H1 (cell line): ENCODE data around the gene ARMC3. TPM values are rescaled to one million over a fixed set of nuclear protein-coding genes. Genes with fewer than 3 reads are reported as not detected.
A peak's percentile ranks its signal among the peaks of the same experiment; 100 is the strongest.

Source experiments
- CTCF ChIA-PET: fragments of 300-600 bp; sonication (Branson Sonifier 250); formaldehyde crosslinking; loops from one replicate; lab custom pipeline; 2021; ENCODE audit not compliant: partially characterized antibody; lab: Charles Lee
- POLR2A ChIA-PET: fragments of 300-600 bp; sonication (Branson Sonifier 250); formaldehyde crosslinking; loops from one replicate; lab custom pipeline; 2021; ENCODE audit warnings: inconsistent platforms; ENCODE audit not compliant: partially characterized antibody; lab: Charles Lee
- DNase-seq, 2 experiments: peaks; one replicate each; pipeline versions ENCODE4 v3.0.0 to v3.0.0-alpha.2; 2010 to 2022; ENCODE audit warnings: low spot score in 2 of 2, low read depth in 1 of 2, mixed read lengths in 1 of 2
- FAIRE-seq: peaks from 2 replicates; lab custom pipeline; 2011; peaks lifted over from hg19 to GRCh38; lab: Jason Lieb, UNC
- H2AFZ ChIP-seq: 2 replicates; pipeline ENCODE4 v1.8.1; 2012; ENCODE audit warnings: low read length, inconsistent platforms
- H2AK5ac ChIP-seq: 2 replicates; pipeline ENCODE4 v1.6.1; 2013; ENCODE audit warnings: low read depth, low read length
- H2BK120ac ChIP-seq: replicated peaks from 2 replicates; pipeline ENCODE3; 2013; ENCODE audit warnings: low read depth, low read length, inconsistent platforms
- H2BK12ac ChIP-seq: 2 replicates; pipeline ENCODE4 v1.6.1; 2013; ENCODE audit warnings: low read depth, low read length
- H2BK15ac ChIP-seq: 2 replicates; pipeline ENCODE4 v1.6.1; 2013; ENCODE audit warnings: low read length
- H2BK20ac ChIP-seq: 2 replicates; pipeline ENCODE4 v1.6.1; 2013; ENCODE audit warnings: low read length
- H2BK5ac ChIP-seq: 2 replicates; pipeline ENCODE4 v1.6.1; 2013; ENCODE audit warnings: low read depth, low read length
- H3K14ac ChIP-seq: 2 replicates; pipeline ENCODE4 v1.6.1; 2013; ENCODE audit warnings: inconsistent platforms; ENCODE audit not compliant: insufficient read length
- H3K18ac ChIP-seq: 2 replicates; pipeline ENCODE4 v1.6.1; 2013; ENCODE audit warnings: low read length; ENCODE audit errors: extremely low read depth
- H3K23ac ChIP-seq: 2 replicates; pipeline ENCODE4 v1.6.1; 2013; ENCODE audit warnings: inconsistent platforms; ENCODE audit not compliant: insufficient read length
- H3K23me2 ChIP-seq: 2 replicates; pipeline ENCODE4 v1.6.1; 2013; ENCODE audit warnings: low read depth, low read length
- H3K27ac ChIP-seq: 2 replicates; pipeline ENCODE4 v1.6.1; 2011; ENCODE audit warnings: low read depth, low read length, inconsistent platforms
- H3K27me3 ChIP-seq, 4 experiments: replicated peaks in 1 of 4; 1 replicate in 1 of 4; 2 replicates in 3 of 4; pipeline versions ENCODE4 v1.6.1 to v1.8.1; 2011 to 2013; ENCODE audit warnings: low read length in 3 of 4, mild to moderate bottlenecking in 3 of 4, inconsistent platforms in 2 of 4, mixed read lengths in 2 of 4, moderate library complexity in 1 of 4; ENCODE audit not compliant: control insufficient read depth in 3 of 4, insufficient read depth in 3 of 4; ENCODE audit errors: extremely low read depth in 1 of 4
- H3K36me3 ChIP-seq, 4 experiments: 2 replicates each; pipeline versions ENCODE4 v1.6.1 to v1.8.1; 2011 to 2013; ENCODE audit warnings: mild to moderate bottlenecking in 4 of 4, low read length in 3 of 4, moderate library complexity in 2 of 4, control low read depth in 1 of 4, inconsistent platforms in 1 of 4; ENCODE audit not compliant: insufficient read depth in 4 of 4, control insufficient read depth in 2 of 4
- H3K4ac ChIP-seq: replicated peaks from 2 replicates; pipeline ENCODE3; 2013; ENCODE audit warnings: low read length, low read depth, mixed read lengths, inconsistent platforms; ENCODE audit not compliant: insufficient read length
- H3K4me1 ChIP-seq, 4 experiments: replicated peaks in 1 of 4; 1 replicate in 1 of 4; 2 replicates in 3 of 4; pipeline versions ENCODE4 v1.6.1 to v1.8.1; 2011 to 2013; ENCODE audit warnings: low read length in 3 of 4, inconsistent platforms in 2 of 4, mixed read lengths in 1 of 4; ENCODE audit not compliant: insufficient read depth in 4 of 4, control insufficient read depth in 3 of 4
- H3K4me2 ChIP-seq, 2 experiments: 2 replicates each; pipeline versions ENCODE4 v1.6.1 to v1.8.1; 2011 to 2013; ENCODE audit warnings: low read depth in 2 of 2, low read length in 2 of 2, control low read depth in 1 of 2, inconsistent platforms in 1 of 2, mild to moderate bottlenecking in 1 of 2; ENCODE audit not compliant: insufficient read depth in 1 of 2
- H3K4me3 ChIP-seq, 4 experiments: fragments of 200-600, 300-600 bp in 1 of 4; sonication (generic), shearing (Covaris generic), sonication (Bioruptor Twin) in 1 of 4; 2 replicates each; pipeline versions ENCODE4 v1.5.1 to v1.8.1; 2011 to 2016; ENCODE audit warnings: low read length in 4 of 4, low read depth in 3 of 4, control low read depth in 2 of 4, inconsistent platforms in 2 of 4, mild to moderate bottlenecking in 2 of 4, mixed read lengths in 1 of 4, moderate library complexity in 1 of 4; ENCODE audit not compliant: insufficient read depth in 2 of 4; ENCODE audit errors: extremely low read depth in 1 of 4
- H3K56ac ChIP-seq: replicated peaks from 2 replicates; pipeline ENCODE3; 2013; ENCODE audit warnings: low read depth, mild to moderate bottlenecking, mixed read lengths, low read length, inconsistent platforms; ENCODE audit not compliant: insufficient read length
- H3K79me1 ChIP-seq: 2 replicates; pipeline ENCODE4 v1.6.1; 2013; ENCODE audit warnings: low read depth, low read length, control low read depth
- H3K79me2 ChIP-seq, 2 experiments: 2 replicates each; pipeline versions ENCODE4 v1.6.1 to v1.8.1; 2012 to 2013; ENCODE audit warnings: low read length in 2 of 2, mild to moderate bottlenecking in 2 of 2, inconsistent platforms in 1 of 2; ENCODE audit not compliant: insufficient read depth in 2 of 2, control insufficient read depth in 1 of 2
- H3K9ac ChIP-seq, 4 experiments: replicated peaks in 1 of 4; 1 replicate in 1 of 4; 2 replicates in 3 of 4; pipeline versions ENCODE4 v1.6.1 to v1.8.1; 2011 to 2013; ENCODE audit warnings: low read depth in 3 of 4, low read length in 3 of 4, control low read depth in 2 of 4, mild to moderate bottlenecking in 2 of 4, moderate library complexity in 2 of 4, inconsistent platforms in 1 of 4; ENCODE audit errors: extremely low read depth in 1 of 4
- H3K9me3 ChIP-seq, 2 experiments: 2 replicates each; pipeline versions ENCODE4 v1.6.1 to v1.8.1; 2012 to 2013; ENCODE audit warnings: mild to moderate bottlenecking in 2 of 2, moderate library complexity in 2 of 2, control low read depth in 1 of 2, inconsistent platforms in 1 of 2, low read depth in 1 of 2, low read length in 1 of 2, mixed read lengths in 1 of 2; ENCODE audit not compliant: insufficient read depth in 2 of 2
- H4K20me1 ChIP-seq, 2 experiments: replicated peaks in 1 of 2; 2 replicates each; pipeline versions ENCODE3 to v1.8.1; 2011 to 2013; ENCODE audit warnings: inconsistent platforms in 2 of 2, low read length in 2 of 2, mild to moderate bottlenecking in 1 of 2; ENCODE audit not compliant: insufficient read depth in 2 of 2, control insufficient read depth in 1 of 2
- H4K5ac ChIP-seq: 2 replicates; pipeline ENCODE4 v1.6.1; 2013; ENCODE audit warnings: low read length, low read depth, mixed read lengths, inconsistent platforms; ENCODE audit not compliant: insufficient read length
- H4K8ac ChIP-seq: 2 replicates; pipeline ENCODE4 v1.8.0; 2013; ENCODE audit warnings: mild to moderate bottlenecking, moderate library complexity, low read length, inconsistent platforms; ENCODE audit not compliant: insufficient read depth; ENCODE audit errors: extremely low read depth
- H4K91ac ChIP-seq: replicated peaks from 2 replicates; pipeline ENCODE3; 2013; ENCODE audit warnings: low read length, mixed read lengths, inconsistent platforms; ENCODE audit not compliant: insufficient read length
- EGR1 ChIP-seq: IDR thresholded peaks from 2 replicates; pipeline ENCODE4 v1.6.1; 2011; ENCODE audit warnings: low read depth, low read length, borderline replicate concordance
- WGBS, 2 experiments: shearing (Covaris generic) in 1 of 2; methylation state at CpG; one replicate each; pipeline versions ENCODE4 v1.1.6 to v1.1.7; 2013 to 2015; ENCODE audit warnings: low lambda C conversion rate in 2 of 2, mixed read lengths in 2 of 2, inconsistent platforms in 1 of 2, low coverage in 1 of 2, missing lambda C conversion rate in 1 of 2; ENCODE audit not compliant: insufficient replicate concordance in 2 of 2, insufficient coverage in 1 of 2, insufficient read length in 1 of 2; ENCODE audit errors: extremely low coverage in 1 of 2, missing lambda C conversion rate in 1 of 2; 5-methylcytosine and 5-hydroxymethylcytosine counted together
- polyA plus RNA-seq, 7 experiments: library from polyadenylated mRNA; depleted of rRNA in 3 of 7; stranded (reverse) in 5 of 7; unstranded in 2 of 7; fragments of >200 nt in 5 of 7; fragments of 200-250 nt in 2 of 7; gene quantifications; 1 replicate in 5 of 7; 2 replicates in 1 of 7; 4 replicates in 1 of 7; pipeline versions ENCODE4 v1.2.1 to v1.2.3, GENCODE V29; 2011 to 2013; ENCODE audit warnings: missing spikeins in 2 of 7, mixed read lengths in 2 of 7
- total RNA-seq: library from RNA; stranded (reverse); fragmentation: NEBNext Ultra II Directional; extraction: Animal tissue kit (Norgen Biotek cat#: 25700); gene quantifications from 2 replicates; pipeline ENCODE4 v1.2.1, GENCODE V29; 2021
- TF ChIP-seq, protein P1 (sequence below): IDR thresholded peaks from 2 replicates; pipeline ENCODE4 v1.6.1; 2012; ENCODE audit warnings: inconsistent platforms

Gene ARMC3
- total and polyA plus RNA-seq, 2 of the 8 experiments (the other 6 are each of a cell fraction or from before 2014, with no cell fraction given) = 0.15 TPM

DNA sequence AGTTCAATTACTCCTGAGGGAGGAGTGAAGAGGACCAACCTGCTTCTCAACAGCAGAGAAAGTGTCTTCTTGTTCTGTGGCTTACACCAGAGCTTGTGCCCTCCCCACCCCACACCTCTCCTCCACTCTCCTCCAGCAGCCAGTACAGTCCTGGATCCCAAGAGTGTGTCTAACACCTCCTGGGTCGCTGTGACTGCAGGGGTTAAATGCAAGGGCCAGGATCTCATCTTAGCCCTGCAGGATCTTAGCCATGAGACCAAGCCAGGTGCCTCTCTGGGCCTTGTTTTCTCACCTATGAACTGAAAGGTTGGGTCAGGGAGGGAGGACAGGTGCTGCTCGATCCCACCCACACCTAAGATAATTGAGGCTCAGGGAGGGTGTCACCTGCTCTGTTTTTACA, 133.1 kb downstream of the ARMC3 start:
- Histone ChIP-seq H2BK5ac (peak overlapping the region; percentile 84; the same call in 1 of the 2 replicates), H4K91ac (peak overlapping the region; percentile 82), H4K8ac (no peak overlapping the region), H2AK5ac (no peak overlapping the region), H3K56ac (no peak overlapping the region), H2AFZ (no peak overlapping the region), H3K27me3 (no peaks in the 10 kb centered on the region), H3K4me3 (no peak overlapping the region), H2BK20ac (peak overlapping the region; percentile 96), H3K4ac (no peak overlapping the region), H4K5ac (peak overlapping the region; percentile 19), H3K36me3 (no peaks in the 10 kb centered on the region), H2BK120ac (peak overlapping the region; percentile 89), H3K4me1 (peaks cover 6 to 27% (median 19%) of the 10 kb centered on the region in 4 experiments; a peak in 6 of 7 replicates), H3K23me2 (no peaks in the 10 kb centered on the region), H3K9ac (no peak overlapping the region), H3K14ac (no peak overlapping the region), H3K79me2 (no peaks in the 10 kb centered on the region), H3K18ac (peak overlapping the region; percentile 10; the same call in 1 of the 2 replicates), H3K27ac (no peak overlapping the region), H2BK12ac (peak overlapping the region; percentile 97), H2BK15ac (no peak overlapping the region), H3K23ac (no peak overlapping the region), H3K4me2 (peak overlapping the region; percentile 9 to 19; a peak in 3 of 4 replicates), H3K79me1 (no peaks in the 10 kb centered on the region), H4K20me1 (no peaks in the 10 kb centered on the region), H3K9me3 (no peaks in the 10 kb centered on the region)
- no peak for DNase-seq
- FAIRE-seq = no peak
- TF ChIP-seq, protein P1, sequence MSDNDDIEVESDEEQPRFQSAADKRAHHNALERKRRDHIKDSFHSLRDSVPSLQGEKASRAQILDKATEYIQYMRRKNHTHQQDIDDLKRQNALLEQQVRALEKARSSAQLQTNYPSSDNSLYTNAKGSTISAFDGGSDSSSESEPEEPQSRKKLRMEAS = peak; percentile 25; the same call in 1 of the 2 replicates
- no peak for TF ChIP-seq EGR1
- WGBS, 2 experiments = 30% methylated on average over 2 of the region's 2 CpGs; no CpG with 5 or more reads in 1 of the 2 experiments
- ChIA-PET CTCF (interaction anchor here (1.3 to 1.6 kb wide), 2 partner anchors 8 to 71 kb away, joined by 4 read pairs; no protein-coding TSS in a partner anchor), POLR2A (interaction anchor here (1.1 kb wide), 1 partner anchor 8 kb away, joined by 3 read pairs; no protein-coding TSS in a partner anchor)
